HG03460 (cell line): ENCODE data around the gene LARP6.
"Not testable (repeated sequence)": the region's sequence is repeated elsewhere in the genome, so short reads cannot be mapped to it uniquely, and the experiment has no call there.

Experiments used
- ATAC-seq: cut with Tn5 transposase; IDR thresholded peaks from one replicate; pipeline ENCODE4 v1.9.1; 2021; ENCODE audit not compliant: unreplicated experiment

Gene LARP6

DNA sequence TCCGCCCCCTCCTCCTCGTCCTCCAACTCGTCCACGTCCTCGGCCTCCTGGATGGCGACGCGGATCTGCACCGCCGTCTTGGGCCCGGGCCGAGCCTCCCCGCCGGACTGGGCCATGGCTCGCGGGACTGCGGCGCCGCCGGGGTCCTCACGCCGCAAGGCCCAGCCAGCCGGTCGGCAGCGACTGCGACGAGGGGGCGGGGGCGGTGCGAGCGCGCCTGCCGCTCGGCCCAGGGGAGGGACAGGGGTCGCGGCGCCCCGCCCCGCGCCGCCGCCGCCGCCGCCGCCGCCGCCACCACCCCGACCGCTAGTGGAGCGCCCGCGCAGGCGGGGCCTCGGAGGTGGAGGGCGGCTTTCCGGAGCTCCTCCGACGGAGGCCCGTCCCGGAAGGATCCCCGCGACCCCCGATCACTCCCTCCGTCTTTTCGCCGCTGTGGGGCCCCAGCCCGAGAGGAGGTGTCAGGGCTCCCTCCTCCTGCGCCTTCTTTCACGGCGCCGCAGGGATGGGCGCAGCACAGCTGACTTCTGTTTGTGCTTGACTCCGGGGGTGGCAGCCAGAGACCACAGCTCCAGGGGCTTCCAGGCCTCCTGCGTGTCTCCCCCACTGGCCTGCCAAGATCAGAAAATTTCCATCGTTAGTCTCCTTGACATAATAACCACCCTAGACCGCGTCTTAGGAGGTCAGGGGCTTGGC is at the start of gene LARP6:
Gene LARP6, minus strand, starts transcription at position 185 of the 693 bp plus-strand sequence. Its CDS starts 69 bp downstream, at position 116.
- ATAC-seq: no peak

DNA sequence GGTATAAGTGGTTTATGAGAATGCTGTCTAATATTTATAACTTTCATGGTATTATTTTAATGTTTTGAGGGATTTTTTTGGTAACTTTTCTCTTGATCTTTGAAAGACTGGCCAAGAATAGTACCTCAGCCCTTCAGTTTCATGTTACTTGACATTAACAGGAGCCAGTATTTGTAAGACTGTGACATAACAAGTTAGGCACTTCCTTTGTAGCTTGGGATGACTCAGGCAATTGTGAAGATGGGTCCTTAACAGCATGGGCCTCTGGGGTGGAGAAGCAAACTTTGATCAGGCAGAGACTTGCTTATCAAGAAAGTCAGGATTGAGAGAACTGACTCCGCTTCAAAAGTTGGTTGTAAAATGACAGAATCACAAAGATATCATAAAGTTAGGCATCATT is 48.1 kb upstream of the LARP6 start:
- ATAC-seq: no peak

DNA sequence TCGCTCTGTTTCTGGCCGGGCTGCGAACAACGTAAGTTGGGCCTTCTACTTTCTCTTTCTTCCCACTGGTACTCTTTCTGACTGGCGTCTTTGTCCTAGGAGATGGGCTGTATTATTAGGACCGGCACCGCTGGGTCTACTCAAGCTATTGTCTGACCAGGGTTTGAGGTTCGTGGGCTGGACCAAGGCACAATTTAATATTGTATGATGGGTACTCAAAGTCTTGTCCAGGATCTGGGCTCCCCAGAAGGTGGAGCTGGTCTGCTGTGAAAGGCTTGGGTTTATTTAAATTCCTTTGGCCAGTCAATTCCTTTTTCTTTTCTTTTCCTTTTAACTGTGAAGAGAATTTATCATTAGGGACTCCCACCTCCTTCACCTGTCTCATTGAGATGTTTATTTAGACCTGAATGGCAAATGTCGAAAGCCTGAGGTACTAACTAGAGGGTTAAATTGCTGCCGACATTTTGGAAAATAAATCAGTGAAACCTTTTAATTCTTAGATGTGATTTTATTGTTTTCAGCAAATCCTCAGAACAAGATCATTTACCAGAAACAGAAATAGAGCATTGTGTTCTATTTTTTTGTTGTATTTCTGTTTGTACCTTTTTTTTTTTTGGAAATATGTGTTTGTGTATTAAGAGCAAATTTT is 39.1 kb upstream of the LARP6 start:
- ATAC-seq: peak; percentile 15

DNA sequence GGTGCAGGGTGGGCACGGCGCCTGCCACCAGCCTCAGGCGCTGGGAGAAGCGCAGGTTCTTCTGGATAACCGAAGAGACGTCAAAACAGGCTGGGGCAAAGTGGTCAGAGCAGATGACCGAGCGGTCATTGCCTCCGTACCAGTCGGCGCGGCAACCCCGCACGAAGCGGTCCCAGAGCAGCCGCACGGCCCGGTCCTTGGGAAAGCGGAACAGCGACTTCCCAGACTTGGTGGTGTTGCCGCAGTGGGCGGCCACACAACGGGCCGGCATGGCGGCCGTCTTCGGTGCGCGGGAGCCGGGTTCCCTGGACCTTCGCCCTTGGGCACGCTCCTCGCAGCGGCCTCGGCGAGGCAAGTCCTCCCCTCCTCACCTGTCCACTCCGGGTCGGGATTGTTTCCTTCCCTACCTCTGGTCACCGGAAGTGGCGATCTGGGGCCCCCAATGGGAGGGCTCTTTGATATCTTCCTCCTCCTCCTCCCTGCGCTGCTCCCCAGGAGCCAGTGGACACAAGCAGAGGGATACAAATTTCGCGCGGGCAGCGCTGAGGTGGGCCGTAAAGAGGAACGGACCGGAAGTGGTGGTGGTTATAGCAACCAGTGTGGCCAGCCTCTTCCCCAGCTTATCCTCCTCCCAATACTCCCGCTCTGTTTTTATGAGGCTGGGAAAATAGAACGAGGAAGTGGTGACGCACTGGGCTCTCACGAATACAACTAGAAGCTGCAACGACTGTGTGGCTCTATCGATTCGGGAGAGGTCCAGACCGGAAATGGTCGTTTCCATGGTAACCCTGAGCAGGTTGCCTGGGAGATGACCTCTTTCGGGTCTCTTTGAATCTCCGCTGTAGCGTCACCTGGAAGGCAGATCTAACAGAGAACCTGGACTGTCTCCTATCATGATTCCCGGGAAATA is 38.3 kb upstream of the LARP6 start, which contains the start of the genes LRRC49 and THAP10:
Gene LRRC49, plus strand, starts transcription at position 825 of the 910 bp plus-strand sequence. Its CDS starts 69 bp downstream, at position 894.
Gene THAP10, minus strand, starts transcription at position 432 of the 910 bp plus-strand sequence. Its CDS starts 161 bp downstream, at position 271.
- peak; percentile 78 for ATAC-seq

DNA sequence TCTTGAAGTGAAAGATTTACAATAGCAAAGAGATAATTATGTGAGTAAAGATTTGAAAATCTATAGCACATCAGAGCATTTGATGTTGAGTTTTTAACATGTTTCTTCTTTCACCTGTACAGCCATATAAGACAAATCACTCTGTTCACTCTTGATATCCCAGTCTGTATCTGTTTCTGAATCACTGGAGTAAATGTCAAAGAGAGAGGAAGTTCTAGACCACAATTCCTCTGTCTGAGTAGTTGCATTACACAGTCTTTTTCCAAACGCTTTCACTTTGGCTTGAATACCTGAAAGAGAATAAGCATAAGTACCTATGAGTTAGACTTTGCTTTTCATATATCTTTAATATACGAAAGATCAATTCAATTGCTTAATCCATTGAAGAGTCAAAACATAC is 28.4 kb upstream of the LARP6 start:
- no peak for ATAC-seq

DNA sequence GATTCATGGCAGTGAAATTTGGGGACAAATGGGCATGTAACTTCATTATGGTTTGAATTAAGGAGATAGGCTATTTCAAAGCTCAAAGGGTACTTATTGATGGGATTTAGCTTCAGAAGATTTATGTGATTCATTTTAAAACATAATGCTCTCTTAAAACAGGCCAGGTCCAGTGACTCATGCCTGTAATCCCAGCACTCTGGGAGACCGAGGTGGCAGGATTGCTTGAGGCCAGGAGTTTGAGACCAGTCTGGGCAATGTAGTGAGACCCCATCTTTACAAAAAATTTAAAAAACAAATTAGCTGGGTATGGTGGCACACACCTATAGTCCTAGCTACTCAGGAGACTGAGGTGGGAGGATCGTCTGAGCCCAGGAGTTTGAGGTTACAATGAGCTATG is 26.8 kb upstream of the LARP6 start:
- ATAC-seq: no peak

DNA sequence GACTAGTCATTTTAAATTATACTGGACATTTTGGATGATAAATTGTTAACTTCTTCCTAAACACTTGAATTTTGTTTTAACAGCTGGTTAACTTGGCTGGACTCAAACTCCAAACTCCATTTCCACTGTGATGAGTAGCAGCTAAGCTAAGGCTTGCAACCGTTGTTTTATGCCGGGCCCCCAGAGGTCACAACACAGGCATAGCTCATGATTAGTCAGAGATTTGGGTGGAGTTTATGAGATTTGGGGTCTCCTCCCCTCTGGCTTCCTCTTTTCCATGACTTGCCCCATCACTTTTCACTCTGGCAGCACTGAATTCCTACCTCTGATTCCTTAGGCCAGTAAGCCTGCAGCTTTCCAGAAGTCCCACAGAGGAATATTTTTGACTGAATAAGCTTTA is 25.4 kb upstream of the LARP6 start:
- ATAC-seq: no peak

DNA sequence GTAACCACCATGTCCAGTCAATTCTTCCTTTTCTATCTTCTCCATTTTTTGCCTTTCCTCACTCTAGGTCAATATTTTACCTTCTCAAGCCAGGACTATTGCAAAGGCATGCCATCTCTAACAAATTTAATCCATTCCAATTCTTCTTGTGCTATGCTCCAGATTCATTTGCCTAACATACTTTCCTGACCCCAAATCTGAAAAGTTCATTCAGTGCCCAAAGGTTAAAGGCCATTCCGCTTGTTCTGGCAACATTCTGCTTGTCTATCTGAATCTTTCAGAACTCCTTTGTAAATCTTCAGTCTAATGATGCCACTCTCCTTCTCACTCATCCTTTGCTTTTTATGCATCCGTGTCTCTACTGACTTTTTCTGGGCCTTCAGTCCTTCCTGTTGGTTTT is 22.7 kb upstream of the LARP6 start:
- ATAC-seq: no peak

DNA sequence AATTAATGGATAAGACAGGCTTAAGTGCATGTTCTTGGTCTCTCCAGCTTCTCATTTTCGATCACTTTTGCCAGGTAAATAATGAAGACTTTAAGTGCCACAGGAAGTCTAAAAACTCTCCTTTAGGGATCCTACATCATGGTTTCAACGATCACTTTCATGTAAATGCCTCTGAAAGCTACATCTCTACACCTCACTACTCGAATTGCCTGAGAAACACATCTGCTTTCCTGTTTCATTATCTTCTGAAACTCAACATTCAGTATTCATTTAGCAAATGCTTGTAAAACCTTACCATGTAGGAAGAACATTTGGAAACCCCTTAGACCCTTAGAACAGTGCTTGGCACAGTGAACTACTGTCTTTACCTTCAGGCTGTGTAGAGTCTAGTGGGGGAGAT is 22.1 kb upstream of the LARP6 start:
- no peak for ATAC-seq

DNA sequence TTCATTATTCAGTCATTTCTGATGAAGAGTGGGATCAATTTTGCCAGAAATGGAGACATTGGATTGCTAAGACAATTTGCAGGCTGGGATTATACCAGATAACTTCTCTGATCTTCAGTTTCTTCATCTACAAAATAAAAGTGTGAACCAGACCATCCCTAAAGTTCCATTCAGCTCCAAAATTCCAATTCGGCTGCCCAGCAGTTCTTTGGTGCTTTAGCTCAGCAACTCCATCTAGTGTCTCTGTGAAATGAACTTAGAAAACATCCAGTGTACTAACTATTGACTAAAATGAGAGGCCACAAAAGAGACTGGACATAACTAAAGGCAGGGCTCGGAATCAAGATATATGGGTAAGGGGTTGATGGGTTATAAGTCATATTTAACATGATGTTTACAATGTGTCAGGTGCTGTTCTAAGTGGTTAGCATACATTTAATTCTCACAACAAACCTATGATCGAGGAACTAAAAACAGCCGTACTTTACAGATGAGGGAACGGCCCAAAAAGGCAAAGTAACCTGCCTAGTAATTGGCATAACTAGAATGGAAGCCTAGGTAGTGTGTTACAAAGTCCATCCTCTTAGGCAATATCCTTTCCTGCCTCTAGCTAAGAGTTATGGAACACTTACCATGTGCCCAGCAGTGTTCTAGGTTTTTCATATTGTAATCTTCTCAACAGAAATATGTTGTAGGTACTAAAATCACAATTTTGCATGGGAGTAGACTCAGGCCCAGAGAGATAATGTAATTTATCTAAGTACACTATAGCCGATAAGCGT is 21.2 kb upstream of the LARP6 start:
- ATAC-seq: no peak

DNA sequence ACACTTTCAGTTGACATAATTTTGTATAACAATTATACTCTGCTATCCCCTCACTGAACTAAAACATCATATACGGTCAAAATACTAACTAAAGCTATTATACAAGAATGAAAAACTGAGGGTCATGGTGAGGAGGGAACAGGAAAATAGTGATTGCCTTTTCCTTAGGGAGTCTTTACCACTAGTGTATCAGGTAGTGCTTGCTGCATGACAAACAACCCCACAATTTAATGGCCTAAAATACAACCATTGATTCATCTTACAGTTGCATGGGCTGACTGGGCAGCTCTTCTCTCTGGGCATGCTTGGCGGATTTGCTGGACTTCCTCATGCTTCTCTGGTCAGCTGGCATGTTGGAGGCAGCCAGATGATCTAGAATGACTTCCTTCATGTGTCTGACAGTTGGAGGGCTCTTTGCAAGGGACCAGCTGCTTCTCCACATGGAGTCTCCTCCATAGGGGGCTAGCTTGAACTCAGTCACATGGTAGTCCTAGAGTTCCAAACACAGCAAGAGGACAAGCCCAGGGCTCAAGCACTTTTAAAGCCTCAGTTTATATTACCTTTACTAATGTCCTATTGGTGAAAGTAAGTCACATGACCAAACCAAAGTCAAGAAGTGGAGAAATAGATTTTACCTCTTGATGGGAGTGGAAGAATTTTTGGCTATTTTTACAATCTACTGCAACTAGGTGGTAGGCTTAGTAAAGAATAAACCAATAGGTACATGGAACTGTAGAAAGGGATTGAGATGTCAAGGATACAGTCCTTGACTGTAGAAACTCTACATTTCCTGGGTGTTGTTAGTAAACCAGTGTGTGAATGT is 19.5 kb upstream of the LARP6 start:
- ATAC-seq: no peak

DNA sequence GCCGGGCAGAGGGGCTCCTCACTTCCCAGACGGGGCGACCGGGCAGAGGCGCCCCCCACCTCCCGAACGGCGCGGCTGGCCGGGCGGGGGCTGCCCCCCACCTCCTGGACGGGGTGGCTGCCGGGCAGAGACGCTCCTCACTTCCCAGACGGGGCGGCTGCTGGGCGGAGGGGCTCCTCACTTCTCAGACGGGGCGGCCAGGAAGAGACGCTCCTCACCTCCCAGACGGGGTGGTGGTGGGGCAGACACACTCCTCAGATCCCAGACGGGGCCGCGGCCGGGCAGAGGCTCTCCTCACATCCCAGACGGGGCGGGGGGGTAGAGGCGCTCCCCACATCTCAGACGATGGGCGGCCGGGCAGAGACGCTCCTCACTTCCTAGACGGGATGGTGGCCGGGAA is 17.5 kb upstream of the LARP6 start:
- not testable (repeated sequence) for ATAC-seq

DNA sequence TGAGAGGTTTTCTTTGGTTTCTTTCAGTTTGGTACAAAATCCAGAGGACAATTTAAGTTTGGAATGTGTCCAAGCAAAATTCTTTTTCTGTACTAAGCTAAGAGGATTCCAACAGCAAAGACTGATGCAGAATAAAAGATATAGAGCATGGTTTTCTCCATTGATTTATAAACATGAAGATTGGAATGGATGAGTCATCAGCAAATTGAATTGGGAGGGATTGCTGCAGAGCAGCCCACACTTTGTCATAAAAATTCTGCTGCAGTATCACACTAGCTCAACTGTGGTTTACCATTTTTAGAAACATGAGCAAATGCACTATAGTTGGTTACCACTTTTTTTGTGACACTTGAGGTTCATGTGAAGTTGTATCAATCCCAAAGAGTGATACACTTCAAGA is 16.1 kb upstream of the LARP6 start:
- ATAC-seq: no peak

DNA sequence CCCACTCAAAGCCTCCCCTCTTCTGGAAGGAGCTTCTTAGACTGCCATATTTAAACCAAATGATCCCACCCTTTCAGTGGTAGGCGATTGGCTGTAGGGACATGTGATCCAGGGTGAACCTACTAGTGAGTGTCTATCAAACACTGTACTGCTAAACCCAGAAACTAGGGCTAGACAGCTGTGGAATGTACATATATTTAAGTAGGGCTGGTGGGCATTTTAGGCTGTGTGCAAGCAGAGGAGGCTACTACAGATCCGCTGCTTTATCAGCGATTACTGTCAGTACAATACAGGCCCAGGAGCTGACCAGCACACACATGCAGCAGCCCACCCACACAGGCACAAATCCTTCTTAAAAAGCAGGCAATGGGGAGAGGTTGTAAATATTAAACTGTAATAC is 15.4 kb upstream of the LARP6 start:
- ATAC-seq: no peak

DNA sequence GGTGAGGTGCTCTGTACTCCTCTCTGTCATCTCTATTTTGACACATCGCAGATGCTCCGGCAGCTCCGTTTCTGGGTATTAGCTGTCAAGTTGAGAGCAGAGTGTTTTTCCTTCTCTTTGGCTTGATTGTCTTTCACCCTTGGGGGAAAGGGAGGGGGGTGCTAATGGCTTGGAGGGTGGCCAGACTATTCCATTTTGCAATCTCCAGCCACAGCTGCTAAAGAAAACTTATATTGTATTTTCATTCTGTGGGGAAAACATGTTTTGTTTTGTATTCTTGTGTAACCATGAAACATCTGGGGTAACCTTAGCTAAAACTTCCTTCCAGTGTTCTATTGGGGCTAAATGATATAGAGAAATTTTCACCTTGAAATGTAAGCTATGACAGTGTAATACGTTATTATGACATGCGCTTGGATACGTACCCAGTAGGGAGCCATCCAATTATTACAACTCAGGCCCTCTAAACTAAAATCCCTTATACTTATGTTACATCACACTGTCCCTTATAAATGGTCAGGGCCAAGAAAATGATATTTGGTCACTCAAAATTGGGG is 14.0 kb upstream of the LARP6 start:
- no peak for ATAC-seq

DNA sequence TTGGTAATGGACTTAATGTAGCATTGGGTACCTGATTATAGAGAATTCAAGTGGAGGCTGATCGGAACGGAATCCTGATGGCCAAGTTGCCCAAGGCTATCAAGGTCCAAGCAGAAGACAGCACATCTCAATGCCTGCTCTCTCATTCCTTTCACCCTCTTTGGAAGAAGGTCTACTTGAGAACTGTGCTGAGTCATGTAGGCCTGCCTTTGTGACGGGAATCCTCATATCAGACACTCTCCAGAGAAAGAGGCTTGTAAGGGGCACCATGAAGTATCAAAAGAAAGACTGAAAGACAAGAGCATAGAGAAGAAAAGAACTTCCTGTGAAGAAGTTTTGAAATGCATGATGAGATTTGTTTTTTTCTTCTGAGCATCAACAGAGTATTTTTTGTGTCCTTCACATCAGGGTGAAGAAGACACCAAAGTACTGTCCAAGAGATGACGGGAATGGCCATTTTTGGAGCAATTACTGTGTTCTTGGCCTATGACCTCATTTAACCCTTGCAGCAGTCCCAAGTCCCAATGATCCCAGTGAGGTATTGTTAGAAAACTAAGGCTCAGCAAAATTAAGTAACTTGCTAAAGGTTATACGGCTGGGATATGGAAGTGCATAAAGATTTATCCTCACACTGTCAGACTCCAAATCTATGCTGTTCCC is 13.2 kb upstream of the LARP6 start:
- ATAC-seq: no peak

DNA sequence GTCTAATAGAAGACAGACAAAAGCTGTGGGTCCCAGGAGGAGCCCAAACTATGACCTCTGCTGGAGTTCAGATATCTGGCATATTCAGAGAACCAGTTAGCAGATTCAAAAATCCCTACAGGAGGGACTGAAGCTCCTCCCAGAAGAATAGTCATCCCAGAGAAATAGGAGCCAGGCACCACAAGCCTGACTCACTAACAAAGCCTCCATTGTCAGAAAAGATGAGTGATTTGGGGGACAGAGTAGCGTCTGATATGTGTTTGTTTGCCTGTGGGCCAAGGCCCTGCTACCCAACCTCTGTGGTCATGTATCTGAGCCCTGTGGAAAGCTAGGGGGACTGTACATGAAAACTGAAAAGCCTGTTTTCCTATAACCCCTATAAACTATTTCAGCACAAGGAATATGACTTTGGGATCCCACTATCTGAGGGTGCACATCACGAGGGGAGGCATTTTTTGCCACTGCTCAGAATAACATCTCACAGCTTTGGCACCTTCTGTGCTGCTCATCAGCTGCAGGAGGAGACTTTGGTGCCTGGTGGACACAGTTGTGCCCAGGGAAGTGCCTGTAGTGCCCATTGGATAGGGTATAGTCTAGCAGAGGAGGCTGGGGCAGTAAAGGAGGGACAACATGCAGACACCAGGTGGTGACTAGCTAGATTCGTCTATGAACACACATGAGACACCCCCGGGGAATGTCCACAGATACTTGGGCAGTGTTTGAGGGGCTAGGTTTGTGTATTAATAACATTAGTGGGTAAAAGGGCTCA is 9.7 kb upstream of the LARP6 start:
- ATAC-seq: no peak

DNA sequence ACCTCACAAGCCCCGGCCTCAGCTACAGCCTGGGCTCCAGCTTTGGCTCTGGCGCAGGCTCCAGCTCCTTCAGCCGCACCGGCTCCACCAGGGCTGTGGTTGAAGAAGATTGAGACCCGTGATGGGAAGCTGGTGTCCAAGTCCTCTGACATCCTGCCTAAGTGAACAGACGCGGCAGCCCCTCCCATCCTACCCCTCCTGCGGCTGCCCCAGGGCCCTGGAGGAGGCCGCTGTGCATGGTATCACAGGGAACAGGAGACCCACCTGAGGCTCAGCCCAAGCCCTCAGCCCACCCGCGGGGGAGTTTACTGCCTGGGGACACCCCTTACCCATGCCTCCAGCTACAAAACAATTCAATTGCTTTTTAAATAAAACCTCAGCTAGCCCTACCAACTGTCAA is 6.0 kb upstream of the LARP6 start:
- no peak for ATAC-seq
